Loucy (cell line): ENCODE data around the gene DUSP22.

Experiments used
- H2AFZ ChIP-seq: fragments of 200-600 bp; sonication (generic); 2 replicates; pipeline ENCODE4 v1.6.0; 2016; ENCODE audit warnings: antibody characterized with exemption, mild to moderate bottlenecking, low read length, moderate library complexity
- H3F3A ChIP-seq: fragments of 200-600 bp; 2 replicates; pipeline ENCODE4 v1.6.0; 2016; ENCODE audit warnings: antibody characterized with exemption, low read depth, mild to moderate bottlenecking
- H3K27me3 ChIP-seq: fragments of 200-600 bp; sonication (generic); 2 replicates; pipeline ENCODE4 v1.6.1; 2014; ENCODE audit warnings: low read length, mild to moderate bottlenecking; ENCODE audit not compliant: insufficient read depth, poor library complexity, severe bottlenecking
- H3K36me3 ChIP-seq: fragments of 200-600 bp; sonication (generic); 2 replicates; pipeline ENCODE4 v1.6.1; 2016; ENCODE audit warnings: low read length; ENCODE audit not compliant: insufficient read depth
- H3K4me1 ChIP-seq: fragments of 200-600 bp; sonication (generic); 2 replicates; pipeline ENCODE4 v1.5.1; 2014; ENCODE audit warnings: low read length, mild to moderate bottlenecking; ENCODE audit not compliant: insufficient read depth, poor library complexity, severe bottlenecking
- H3K4me2 ChIP-seq: fragments of 200-600 bp; sonication (generic); 2 replicates; pipeline ENCODE4 v1.6.0; 2014; ENCODE audit warnings: antibody characterized with exemption, low read length, low read depth, mild to moderate bottlenecking; ENCODE audit not compliant: poor library complexity, severe bottlenecking
- H3K4me3 ChIP-seq: fragments of 200-600 bp; sonication (generic); 2 replicates; pipeline ENCODE4 v1.5.1; 2014; ENCODE audit warnings: low read length, mild to moderate bottlenecking, mixed read lengths; ENCODE audit not compliant: poor library complexity, severe bottlenecking
- H3K79me2 ChIP-seq: fragments of 200-600 bp; sonication (generic); 2 replicates; pipeline ENCODE4 v1.6.1; 2014; ENCODE audit warnings: low read length; ENCODE audit not compliant: insufficient read depth
- H3K9ac ChIP-seq: fragments of 200-600 bp; sonication (generic); 2 replicates; pipeline ENCODE4 v1.6.0; 2014; ENCODE audit warnings: mild to moderate bottlenecking, low read depth, low read length, moderate library complexity; ENCODE audit not compliant: poor library complexity, severe bottlenecking
- H3K9me2 ChIP-seq: fragments of 200-600 bp; sonication (generic); replicated peaks from 2 replicates; pipeline ENCODE4 v1.6.1; 2016; ENCODE audit warnings: low read depth, low read length, mixed read lengths
- H3K9me3 ChIP-seq: fragments of 200-600 bp; sonication (generic); 2 replicates; pipeline ENCODE4 v1.6.1; 2014; ENCODE audit warnings: mild to moderate bottlenecking, antibody characterized with exemption, low read length, low read depth; ENCODE audit not compliant: insufficient read depth
- H4K20me1 ChIP-seq: fragments of 200-600 bp; sonication (generic); 2 replicates; pipeline ENCODE4 v1.6.0; 2014; ENCODE audit warnings: antibody characterized with exemption, low read length, mild to moderate bottlenecking; ENCODE audit not compliant: insufficient read depth, poor library complexity, severe bottlenecking
- CTCF ChIP-seq: fragments of 200-600 bp; sonication (generic); conservative IDR thresholded peaks from 2 replicates; pipeline ENCODE4 v1.5.1; 2014; ENCODE audit warnings: mild to moderate bottlenecking, antibody characterized with exemption, low read length
- EZH2phosphoT487 ChIP-seq: fragments of 200-600 bp; IDR thresholded peaks from 2 replicates; pipeline ENCODE4 v1.6.1; 2018; ENCODE audit warnings: antibody characterized with exemption, mild to moderate bottlenecking, moderate library complexity, borderline replicate concordance

The DUSP22 gene

GRCh38 chr6:347232-347631 lies 54.9 kb downstream of the DUSP22 start:
- Histone ChIP-seq H3K36me3 (peaks cover 26% of the 10 kb centered on the region; the same call in 1 of the 2 replicates), H4K20me1 (no peaks in the 10 kb centered on the region), H3K27me3 (no peaks in the 10 kb centered on the region), H3F3A (no peaks in the 10 kb centered on the region), H3K9ac (no peak overlapping the region), H3K79me2 (no peaks in the 10 kb centered on the region), H3K4me1 (peaks cover 15% of the 10 kb centered on the region), H3K4me3 (no peak overlapping the region), H2AFZ (no peak overlapping the region), H3K4me2 (no peak overlapping the region), H3K9me2 (no peaks in the 10 kb centered on the region), H3K9me3 (no peaks in the 10 kb centered on the region)
- TF ChIP-seq CTCF (no peak), EZH2phosphoT487 (no peak)

GRCh38 chr6:347951-348859 lies 55.9 kb downstream of the DUSP22 start:
- Histone ChIP-seq H3K4me1 (peaks cover 15% of the 10 kb centered on the region), H3K4me3 (no peak overlapping the region), H3K4me2 (no peak overlapping the region), H3K27me3 (no peaks in the 10 kb centered on the region), H3K79me2 (no peaks in the 10 kb centered on the region), H3K9me2 (no peaks in the 10 kb centered on the region), H3K9me3 (no peaks in the 10 kb centered on the region), H4K20me1 (no peaks in the 10 kb centered on the region), H3F3A (no peaks in the 10 kb centered on the region), H2AFZ (no peak overlapping the region), H3K36me3 (peaks cover 26% of the 10 kb centered on the region; the same call in 1 of the 2 replicates), H3K9ac (no peak overlapping the region)
- TF ChIP-seq CTCF = no peak
- no peak for TF ChIP-seq EZH2phosphoT487

GRCh38 chr6:348860-349396 lies 56.6 kb downstream of the DUSP22 start:
- no peaks in the 10 kb centered on the region for H4K20me1 ChIP-seq
- TF ChIP-seq EZH2phosphoT487 (no peak), CTCF (no peak)

More at GRCh38 chr6:348860-349396, 56.6 kb downstream of the DUSP22 start:
- Histone ChIP-seq H3K9me2 (no peaks in the 10 kb centered on the region), H3K4me1 (peaks cover 21% of the 10 kb centered on the region), H3K9ac (no peak overlapping the region), H3K4me2 (no peak overlapping the region), H3K27me3 (no peaks in the 10 kb centered on the region), H3F3A (no peaks in the 10 kb centered on the region), H3K79me2 (no peaks in the 10 kb centered on the region), H3K9me3 (no peaks in the 10 kb centered on the region), H2AFZ (no peak overlapping the region), H3K36me3 (peaks cover 26% of the 10 kb centered on the region; the same call in 1 of the 2 replicates), H3K4me3 (no peak overlapping the region)
